MCF 10A (cell line): ENCODE measurements around the gene WNT1. TPM values are rescaled to one million over a fixed set of nuclear protein-coding genes. Genes with fewer than 3 reads are reported as not detected.

ENCODE experiments used
- BruUV-seq: library from RNA; stranded (reverse); fragments of 400-500 nt; replicated peaks from 2 replicates; lab custom pipeline; 2021; lab: Mats Ljungman, UMichigan
- CTCF ChIA-PET: fragments of 300-600 bp; sonication (Branson Sonifier 250); formaldehyde crosslinking; extraction: SDS; loops from one replicate; lab custom pipeline; 2021; ENCODE audit warnings: antibody characterized with exemption, inconsistent platforms; lab: Yijun Ruan, JAX
- POLR2A ChIA-PET: fragments of 300-600, 350-650 bp; sonication (Branson Sonifier 250); formaldehyde crosslinking; extraction: SDS; loops from one replicate; lab custom pipeline; 2020; ENCODE audit warnings: antibody characterized with exemption, inconsistent platforms; lab: Yijun Ruan, JAX
- DNase-seq: peaks from one replicate; pipeline ENCODE4 v3.0.0-alpha.2; 2018; ENCODE audit not compliant: unreplicated experiment
- H3K27ac Mint-ChIP-seq: one replicate; pipeline ENCODE4 v1.8.0; 2022; ENCODE audit warnings: mild to moderate bottlenecking, low read depth, mixed read lengths; ENCODE audit not compliant: unreplicated experiment
- H3K27me3 Mint-ChIP-seq: one replicate; pipeline ENCODE4 v1.8.0; 2022; ENCODE audit warnings: mixed read lengths; ENCODE audit not compliant: insufficient read depth, unreplicated experiment
- H3K36me3 Mint-ChIP-seq: one replicate; pipeline ENCODE4 v1.8.0; 2022; ENCODE audit warnings: mild to moderate bottlenecking, moderate library complexity, mixed read lengths; ENCODE audit not compliant: insufficient read depth, unreplicated experiment
- H3K4me1 Mint-ChIP-seq: one replicate; pipeline ENCODE4 v1.8.0; 2022; ENCODE audit warnings: mixed read lengths; ENCODE audit not compliant: insufficient read depth, unreplicated experiment
- H3K4me3 Mint-ChIP-seq: one replicate; pipeline ENCODE4 v1.8.0; 2022; ENCODE audit warnings: mild to moderate bottlenecking, moderate library complexity, mixed read lengths; ENCODE audit not compliant: unreplicated experiment
- H3K9me3 Mint-ChIP-seq: one replicate; pipeline ENCODE4 v1.8.0; 2022; ENCODE audit warnings: mixed read lengths; ENCODE audit not compliant: unreplicated experiment
- intact Hi-C: fragments of 100-400 bp; cut with micrococcal nuclease; formaldehyde crosslinking; loops from 2 replicates; pipeline ENCODE4 v1.14.1; 2022
- total RNA-seq: library from RNA; stranded (reverse); gene quantifications from 2 replicates; pipeline ENCODE4 v1.2.3, GENCODE V29; 2022
- TF ChIP-seq, protein P1 (sequence below): fragments of 200-600 bp; IDR thresholded peaks from one replicate; pipeline ENCODE4 v1.8.0; 2022; ENCODE audit warnings: antibody characterized with exemption, mild to moderate bottlenecking; ENCODE audit not compliant: unreplicated experiment

The WNT1 gene
- total RNA-seq, 1 experiment from 2014 or later: not detected

- CTCF ChIA-PET: interaction anchor here (1.0 kb wide), 1 partner anchor 38 kb away, joined by 4 read pairs; no protein-coding TSS in a partner anchor
- POLR2A ChIA-PET: no interaction called here
- peaks cover 85% of the 10 kb centered on the region for H3K36me3 Mint-ChIP-seq
- H3K4me3 Mint-ChIP-seq: no peak overlapping the region
- BruUV-seq: no TSS peak
- TF ChIP-seq, protein P1, sequence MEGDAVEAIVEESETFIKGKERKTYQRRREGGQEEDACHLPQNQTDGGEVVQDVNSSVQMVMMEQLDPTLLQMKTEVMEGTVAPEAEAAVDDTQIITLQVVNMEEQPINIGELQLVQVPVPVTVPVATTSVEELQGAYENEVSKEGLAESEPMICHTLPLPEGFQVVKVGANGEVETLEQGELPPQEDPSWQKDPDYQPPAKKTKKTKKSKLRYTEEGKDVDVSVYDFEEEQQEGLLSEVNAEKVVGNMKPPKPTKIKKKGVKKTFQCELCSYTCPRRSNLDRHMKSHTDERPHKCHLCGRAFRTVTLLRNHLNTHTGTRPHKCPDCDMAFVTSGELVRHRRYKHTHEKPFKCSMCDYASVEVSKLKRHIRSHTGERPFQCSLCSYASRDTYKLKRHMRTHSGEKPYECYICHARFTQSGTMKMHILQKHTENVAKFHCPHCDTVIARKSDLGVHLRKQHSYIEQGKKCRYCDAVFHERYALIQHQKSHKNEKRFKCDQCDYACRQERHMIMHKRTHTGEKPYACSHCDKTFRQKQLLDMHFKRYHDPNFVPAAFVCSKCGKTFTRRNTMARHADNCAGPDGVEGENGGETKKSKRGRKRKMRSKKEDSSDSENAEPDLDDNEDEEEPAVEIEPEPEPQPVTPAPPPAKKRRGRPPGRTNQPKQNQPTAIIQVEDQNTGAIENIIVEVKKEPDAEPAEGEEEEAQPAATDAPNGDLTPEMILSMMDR: no peak
- no peaks in the 10 kb centered on the region for H3K27me3 Mint-ChIP-seq
- DNase-seq: no peak
- no peaks in the 10 kb centered on the region for H3K9me3 Mint-ChIP-seq
- H3K27ac Mint-ChIP-seq: no peak overlapping the region
- intact Hi-C loops: no loop called here
- no peaks in the 10 kb centered on the region for H3K4me1 Mint-ChIP-seq
Measured at GRCh38 chr12:49026101-49026500, 48.0 kb downstream of the WNT1 start.

DNA sequence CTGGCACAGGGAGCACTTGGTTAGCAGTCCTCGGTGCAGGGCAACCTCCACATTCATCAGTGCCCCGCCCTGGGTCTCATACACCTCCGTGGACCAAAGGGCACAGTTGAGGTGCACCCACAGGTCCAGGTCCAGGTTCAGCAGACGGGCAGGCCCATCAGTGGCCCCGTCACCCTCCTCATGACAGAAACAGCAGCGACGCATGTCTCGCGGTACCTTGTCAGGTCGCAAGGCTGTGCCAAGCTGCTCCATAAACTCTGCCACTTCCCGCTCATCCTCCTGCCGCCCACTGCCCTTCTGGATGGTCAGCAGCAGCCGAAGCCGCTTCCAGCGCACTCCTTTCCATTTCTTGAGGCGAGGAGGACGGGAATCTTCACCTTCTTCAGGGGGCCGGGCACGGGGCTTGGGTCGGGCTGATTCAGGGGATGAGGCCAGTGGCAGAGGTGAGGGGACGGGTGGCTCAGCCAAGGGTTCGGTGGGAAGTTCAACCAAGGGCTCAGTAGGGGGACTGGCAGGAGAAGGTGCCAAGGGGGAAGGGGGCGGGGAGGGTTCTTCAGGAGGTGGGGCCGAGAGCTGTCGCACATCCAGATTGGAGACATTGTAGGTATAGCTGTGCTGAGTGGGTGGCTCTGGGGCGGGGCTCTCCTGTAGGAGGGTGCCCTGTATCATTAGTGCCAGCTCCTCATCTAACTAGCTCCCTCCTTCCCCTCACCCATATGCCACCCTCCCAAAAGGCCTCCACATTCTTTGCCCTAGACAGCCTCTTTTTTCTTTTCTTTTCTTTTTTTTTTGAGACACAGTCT lies 48.8 kb downstream of the WNT1 start:
- no peak overlapping the region for H3K4me3 Mint-ChIP-seq
- H3K9me3 Mint-ChIP-seq: no peaks in the 10 kb centered on the region
- H3K4me1 Mint-ChIP-seq: no peaks in the 10 kb centered on the region
- intact Hi-C loops: no loop called here
- no peaks in the 10 kb centered on the region for H3K27me3 Mint-ChIP-seq
- no peak overlapping the region for H3K27ac Mint-ChIP-seq
- ChIA-PET POLR2A (no interaction called here), CTCF (interaction anchor here (1.1 kb wide), 1 partner anchor 174 kb away, joined by 4 read pairs; no protein-coding TSS in a partner anchor)
- TF ChIP-seq, protein P1: no peak
- no peak for DNase-seq
- BruUV-seq: no TSS peak
- H3K36me3 Mint-ChIP-seq: peaks cover 86% of the 10 kb centered on the region

- TF ChIP-seq, protein P1: no peak
- H3K4me3 Mint-ChIP-seq: no peak overlapping the region
- ChIA-PET CTCF (interaction anchor here (0.5 to 1.1 kb wide), 4 partner anchors 9 to 203 kb away, joined by 3 to 4 read pairs (median 4); no protein-coding TSS in a partner anchor), POLR2A (interaction anchor here (0.6 to 1.1 kb wide), 2 partner anchors 19 to 102 kb away, joined by 3 read pairs; partner anchors contain the start of gene TUBA1B)
- H3K27ac Mint-ChIP-seq: no peak overlapping the region
- no peak for DNase-seq
- intact Hi-C loops: no loop called here
- H3K4me1 Mint-ChIP-seq: no peaks in the 10 kb centered on the region
- BruUV-seq: no TSS peak
- no peaks in the 10 kb centered on the region for H3K27me3 Mint-ChIP-seq
- H3K9me3 Mint-ChIP-seq: no peaks in the 10 kb centered on the region
- peaks cover 85% of the 10 kb centered on the region for H3K36me3 Mint-ChIP-seq
Measured at GRCh38 chr12:49027846-49028555, 49.9 kb downstream of the WNT1 start.
